Skeletal muscle satellite cell (primary cell): ENCODE measurements around the gene FARP1.

Experiments used
- H3K27me3 ChIP-seq: 2 replicates; pipeline ENCODE4 v1.7.0; 2013; ENCODE audit warnings: low read length; ENCODE audit not compliant: control insufficient read depth, insufficient read depth
- H3K36me3 ChIP-seq: 2 replicates; pipeline ENCODE4 v1.7.0; 2013; ENCODE audit warnings: mild to moderate bottlenecking, control low read depth, low read length; ENCODE audit not compliant: insufficient read depth
- H3K4me1 ChIP-seq: 2 replicates; pipeline ENCODE4 v1.7.0; 2013; ENCODE audit warnings: low read length; ENCODE audit not compliant: control insufficient read depth, insufficient read depth
- H3K4me2 ChIP-seq: 2 replicates; pipeline ENCODE4 v1.7.0; 2013; ENCODE audit warnings: mild to moderate bottlenecking, low read length
- H3K4me3 ChIP-seq: 2 replicates; pipeline ENCODE4 v1.7.0; 2013; ENCODE audit warnings: low read length
- H3K9ac ChIP-seq: 2 replicates; pipeline ENCODE4 v1.7.0; 2013; ENCODE audit warnings: mild to moderate bottlenecking, low read depth, low read length, moderate library complexity
- H3K9me3 ChIP-seq: replicated peaks from 2 replicates; pipeline ENCODE4 v1.7.0; 2013; ENCODE audit warnings: mild to moderate bottlenecking, control low read depth, low read length

Gene FARP1

GRCh38 chr13:98386637-98387036 is 243.7 kb downstream of the FARP1 start:
- H3K27me3 ChIP-seq = no peaks in the 10 kb centered on the region
- no peak overlapping the region for H3K4me2 ChIP-seq
- H3K9ac ChIP-seq = no peak overlapping the region
- H3K4me1 ChIP-seq = no peaks in the 10 kb centered on the region
- no peak overlapping the region for H3K4me3 ChIP-seq
- H3K9me3 ChIP-seq = no peaks in the 10 kb centered on the region
- peaks cover 55% of the 10 kb centered on the region for H3K36me3 ChIP-seq

DNA sequence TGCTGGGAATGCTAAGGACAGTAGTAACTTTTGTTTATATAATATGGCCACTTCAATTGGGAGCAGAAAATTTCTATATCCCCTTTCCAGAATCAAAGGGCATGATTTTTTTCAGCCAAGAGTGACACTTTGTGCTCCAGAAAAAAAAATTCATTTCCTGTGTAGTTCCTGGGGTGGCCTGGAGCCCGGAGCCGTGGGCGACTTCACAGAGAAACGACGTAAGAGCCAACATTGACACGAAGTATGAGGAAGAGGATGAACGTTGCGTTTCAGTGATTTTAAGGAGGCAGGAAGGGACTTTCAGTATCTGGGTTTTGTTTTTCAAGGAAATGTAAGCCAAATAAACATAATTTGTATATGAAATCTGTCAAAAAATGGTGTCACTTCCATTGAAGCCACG is 246.4 kb downstream of the FARP1 start:
- Histone ChIP-seq H3K9ac (no peak overlapping the region), H3K4me2 (no peak overlapping the region), H3K4me1 (no peaks in the 10 kb centered on the region), H3K36me3 (peaks cover 59% of the 10 kb centered on the region), H3K9me3 (no peaks in the 10 kb centered on the region), H3K4me3 (no peak overlapping the region), H3K27me3 (no peaks in the 10 kb centered on the region)

- H3K36me3 ChIP-seq = peaks cover 55% of the 10 kb centered on the region
- H3K9ac ChIP-seq = no peak overlapping the region
- H3K27me3 ChIP-seq = no peaks in the 10 kb centered on the region
- no peak overlapping the region for H3K4me2 ChIP-seq
- H3K4me3 ChIP-seq = no peak overlapping the region
- no peaks in the 10 kb centered on the region for H3K9me3 ChIP-seq
- no peaks in the 10 kb centered on the region for H3K4me1 ChIP-seq
These were observed 247.3 kb downstream of the FARP1 start for GRCh38 chr13:98390086-98390715.

GRCh38 chr13:98393873-98394272 is 251.0 kb downstream of the FARP1 start:
- Histone ChIP-seq H3K36me3 (peaks cover 24% of the 10 kb centered on the region), H3K27me3 (no peaks in the 10 kb centered on the region), H3K9me3 (no peaks in the 10 kb centered on the region), H3K4me3 (no peak overlapping the region), H3K4me1 (no peaks in the 10 kb centered on the region), H3K9ac (no peak overlapping the region), H3K4me2 (no peak overlapping the region)

DNA sequence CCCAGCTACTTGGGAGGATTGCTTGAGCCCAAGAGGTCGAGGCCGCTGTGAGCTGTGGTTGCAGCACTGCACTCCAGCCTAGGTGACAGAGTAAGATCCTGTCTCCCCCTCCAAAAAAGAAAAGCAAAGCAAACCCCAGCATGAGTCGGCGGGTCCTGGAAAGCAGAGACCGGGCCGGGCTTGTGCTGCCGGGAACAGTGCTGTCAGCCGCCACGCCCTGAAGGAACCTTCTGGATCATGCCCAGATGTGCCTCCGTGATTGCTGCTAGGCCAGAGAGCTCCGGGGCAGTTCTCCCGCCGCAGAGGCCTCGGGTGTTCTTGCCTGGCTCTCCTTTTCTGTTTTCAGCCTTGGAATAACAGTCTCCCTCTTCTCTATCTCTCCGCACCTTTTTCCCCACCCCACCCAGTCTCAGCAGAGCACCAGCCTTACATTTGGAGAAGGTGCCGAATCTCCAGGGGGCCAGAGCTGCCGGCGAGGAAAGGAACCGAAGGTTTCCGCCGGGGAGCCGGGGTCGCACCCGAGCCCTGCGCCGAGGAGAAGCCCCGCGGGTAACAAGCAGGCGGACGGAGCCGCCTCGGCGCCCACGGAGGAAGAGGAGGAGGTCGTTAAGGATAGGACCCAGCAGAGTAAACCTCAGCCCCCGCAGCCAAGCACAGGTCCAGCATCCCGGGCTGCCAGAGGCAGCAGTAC is 252.1 kb downstream of the FARP1 start:
- Histone ChIP-seq H3K27me3 (no peaks in the 10 kb centered on the region), H3K36me3 (peaks cover 15% of the 10 kb centered on the region), H3K4me2 (no peak overlapping the region), H3K9me3 (no peaks in the 10 kb centered on the region), H3K4me3 (no peak overlapping the region), H3K9ac (no peak overlapping the region), H3K4me1 (no peaks in the 10 kb centered on the region)

- Histone ChIP-seq H3K4me3 (no peak overlapping the region), H3K9ac (no peak overlapping the region), H3K4me2 (no peak overlapping the region), H3K4me1 (no peaks in the 10 kb centered on the region), H3K9me3 (no peaks in the 10 kb centered on the region), H3K27me3 (no peaks in the 10 kb centered on the region), H3K36me3 (peaks cover 5% of the 10 kb centered on the region)
These were observed 253.3 kb downstream of the FARP1 start for GRCh38 chr13:98396071-98396710.

DNA sequence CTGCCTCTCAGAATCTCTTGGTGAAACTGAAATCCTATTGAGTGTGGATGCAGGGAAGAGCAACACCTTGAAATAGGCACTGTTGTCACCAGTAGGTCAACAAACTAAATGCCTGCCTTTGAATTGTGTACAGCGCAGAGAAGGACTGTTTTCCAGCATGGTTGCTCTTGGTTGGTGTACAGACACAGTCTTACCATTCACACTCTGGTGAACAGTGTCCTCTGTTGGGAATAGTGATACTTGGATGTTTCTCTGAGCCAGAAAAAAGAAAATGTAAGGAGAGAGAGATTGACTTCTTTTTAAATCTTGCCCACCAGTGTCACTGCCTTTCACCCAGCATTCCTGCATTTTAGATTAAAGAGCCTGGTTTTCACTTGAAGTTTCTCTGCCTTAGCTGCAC is 254.3 kb downstream of the FARP1 start:
- Histone ChIP-seq H3K27me3 (no peaks in the 10 kb centered on the region), H3K9ac (no peak overlapping the region), H3K4me1 (no peaks in the 10 kb centered on the region), H3K4me3 (no peak overlapping the region), H3K9me3 (no peaks in the 10 kb centered on the region), H3K36me3 (peaks cover 5% of the 10 kb centered on the region), H3K4me2 (no peak overlapping the region)

GRCh38 chr13:98397861-98398260 is 255.0 kb downstream of the FARP1 start:
- Histone ChIP-seq H3K27me3 (no peaks in the 10 kb centered on the region), H3K9ac (no peak overlapping the region), H3K36me3 (peaks cover 5% of the 10 kb centered on the region), H3K9me3 (no peaks in the 10 kb centered on the region), H3K4me3 (no peak overlapping the region), H3K4me1 (no peaks in the 10 kb centered on the region), H3K4me2 (no peak overlapping the region)

- H3K9ac ChIP-seq = no peak overlapping the region
- no peaks in the 10 kb centered on the region for H3K27me3 ChIP-seq
- no peak overlapping the region for H3K4me2 ChIP-seq
- no peaks in the 10 kb centered on the region for H3K9me3 ChIP-seq
- peaks cover 5% of the 10 kb centered on the region for H3K36me3 ChIP-seq
- no peak overlapping the region for H3K4me3 ChIP-seq
- H3K4me1 ChIP-seq = no peaks in the 10 kb centered on the region
These were observed 255.7 kb downstream of the FARP1 start for GRCh38 chr13:98398581-98398980.

DNA sequence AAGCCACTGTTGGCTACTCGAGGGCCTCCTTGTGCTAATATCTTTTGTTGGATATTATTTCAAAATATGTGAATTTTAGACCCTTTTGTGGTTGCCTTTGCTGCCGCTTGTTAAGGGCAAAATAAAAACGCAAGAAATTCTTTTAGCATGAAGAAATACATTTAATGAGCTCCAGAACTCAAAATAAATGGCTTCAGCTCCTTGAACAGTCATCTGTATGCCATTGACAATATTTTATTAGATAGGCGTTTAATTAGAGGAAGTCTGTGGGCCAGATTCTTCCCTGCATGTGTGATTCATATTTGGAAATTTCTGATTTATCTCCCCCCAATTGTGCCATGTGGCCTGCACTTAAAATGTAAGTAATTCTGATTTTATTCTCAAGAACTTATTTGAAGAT is 256.9 kb downstream of the FARP1 start:
- Histone ChIP-seq H3K27me3 (no peaks in the 10 kb centered on the region), H3K9me3 (no peaks in the 10 kb centered on the region), H3K36me3 (peaks cover 5% of the 10 kb centered on the region), H3K4me1 (no peaks in the 10 kb centered on the region), H3K4me2 (no peak overlapping the region), H3K4me3 (no peak overlapping the region), H3K9ac (no peak overlapping the region)

- Histone ChIP-seq H3K9me3 (no peaks in the 10 kb centered on the region), H3K4me3 (no peak overlapping the region), H3K27me3 (no peaks in the 10 kb centered on the region), H3K4me2 (no peak overlapping the region), H3K4me1 (no peaks in the 10 kb centered on the region), H3K36me3 (peaks cover 5% of the 10 kb centered on the region), H3K9ac (no peak overlapping the region)
These were observed 259.0 kb downstream of the FARP1 start for GRCh38 chr13:98401934-98402333.

GRCh38 chr13:98403076-98403475 is 260.2 kb downstream of the FARP1 start:
- peaks cover 5% of the 10 kb centered on the region for H3K36me3 ChIP-seq
- no peaks in the 10 kb centered on the region for H3K4me1 ChIP-seq
- H3K9me3 ChIP-seq = no peaks in the 10 kb centered on the region
- no peaks in the 10 kb centered on the region for H3K27me3 ChIP-seq
- no peak overlapping the region for H3K4me3 ChIP-seq
- H3K4me2 ChIP-seq = no peak overlapping the region
- H3K9ac ChIP-seq = no peak overlapping the region
